ENCODE data around the gene C17orf67. TPM values are rescaled to one million over a fixed set of nuclear protein-coding genes. Genes with fewer than 3 reads are reported as not detected.

C17orf67 gene
- total RNA-seq, 3 donors from 2014 or later: 1.1 to 3.4 (median 1.1) TPM

DNA sequence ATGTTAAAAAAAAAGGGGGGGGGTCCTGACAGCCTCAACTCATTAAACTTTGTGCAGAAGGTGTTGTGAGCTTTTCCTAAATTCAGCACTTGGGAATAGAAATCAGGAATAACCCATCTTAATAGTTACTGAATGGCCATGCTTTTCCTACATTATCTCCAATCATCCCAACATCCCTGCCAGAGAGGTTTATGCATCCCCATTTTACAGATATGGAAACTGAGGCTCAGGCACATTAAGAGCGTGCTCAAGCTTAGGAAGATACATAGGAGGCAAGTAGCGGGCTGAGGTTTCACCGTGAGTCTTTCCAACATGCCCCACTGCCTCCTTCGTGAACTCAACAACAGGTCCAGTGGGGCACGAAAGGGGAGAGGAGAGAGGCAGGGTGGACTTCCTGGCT, 78.4 kb downstream of the C17orf67 start:
- Histone ChIP-seq H3K36me3 (ENCODE audit: low read depth) (no peaks in the 10 kb centered on the region), H3K4me3 (no peak overlapping the region), H3K4me1 (ENCODE audit: low read depth) (no peaks in the 10 kb centered on the region), H3K9me3 (no peaks in the 10 kb centered on the region)
- intact Hi-C loops (cut with DNase I, micrococcal nuclease): no loop called here
- no peak for TF ChIP-seq CTCF (IDR thresholded peaks at IDR 0.05)
- no peak for DNase-seq
- ATAC-seq: no peak

- Histone ChIP-seq H3K4me1 (ENCODE audit: low read depth) (no peaks in the 10 kb centered on the region), H3K9me3 (no peaks in the 10 kb centered on the region), H3K4me3 (no peak overlapping the region), H3K36me3 (ENCODE audit: low read depth) (no peaks in the 10 kb centered on the region)
- no peak for TF ChIP-seq CTCF (IDR thresholded peaks at IDR 0.05)
- DNase-seq: no peak
- intact Hi-C loops (cut with DNase I, micrococcal nuclease): no loop called here
- ATAC-seq: no peak
These were observed 79.1 kb downstream of the C17orf67 start for GRCh38 chr17:56754523-56755208.

DNA sequence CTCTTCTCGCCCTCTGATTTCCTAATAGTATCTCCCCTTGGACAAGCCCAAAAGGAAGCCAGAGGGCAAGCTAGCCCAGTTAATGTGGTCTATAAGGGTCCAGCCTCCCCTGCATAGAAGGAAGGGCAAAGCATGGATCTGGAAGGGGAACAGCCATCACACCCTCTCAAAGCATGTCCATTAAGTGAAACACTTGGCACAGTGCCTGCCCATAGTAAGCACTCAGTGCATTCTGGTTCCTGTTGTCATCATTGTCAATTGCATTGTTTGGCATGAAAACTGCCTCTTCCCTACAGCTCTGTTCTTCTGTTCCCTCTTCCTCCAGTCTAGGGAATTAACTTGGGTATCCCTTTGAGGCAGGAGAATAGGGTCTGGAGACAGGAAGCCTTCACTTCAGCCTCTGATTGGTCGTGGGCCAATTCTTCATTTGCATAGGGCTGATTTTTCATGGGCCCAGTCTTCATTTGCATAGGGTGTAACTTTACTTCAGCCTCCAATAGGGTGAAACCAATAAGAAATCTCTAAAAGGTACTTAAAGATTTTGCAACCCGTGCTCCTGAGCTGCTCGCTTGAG, 81.4 kb downstream of the C17orf67 start:
- intact Hi-C loops (cut with DNase I, micrococcal nuclease): no loop called here
- Histone ChIP-seq H3K4me3 (no peak overlapping the region), H3K36me3 (ENCODE audit: low read depth) (no peaks in the 10 kb centered on the region), H3K4me1 (ENCODE audit: low read depth) (no peaks in the 10 kb centered on the region), H3K9me3 (no peaks in the 10 kb centered on the region)
- ATAC-seq: no peak
- DNase-seq: no peak
- TF ChIP-seq CTCF (IDR thresholded peaks at IDR 0.05): no peak

DNA sequence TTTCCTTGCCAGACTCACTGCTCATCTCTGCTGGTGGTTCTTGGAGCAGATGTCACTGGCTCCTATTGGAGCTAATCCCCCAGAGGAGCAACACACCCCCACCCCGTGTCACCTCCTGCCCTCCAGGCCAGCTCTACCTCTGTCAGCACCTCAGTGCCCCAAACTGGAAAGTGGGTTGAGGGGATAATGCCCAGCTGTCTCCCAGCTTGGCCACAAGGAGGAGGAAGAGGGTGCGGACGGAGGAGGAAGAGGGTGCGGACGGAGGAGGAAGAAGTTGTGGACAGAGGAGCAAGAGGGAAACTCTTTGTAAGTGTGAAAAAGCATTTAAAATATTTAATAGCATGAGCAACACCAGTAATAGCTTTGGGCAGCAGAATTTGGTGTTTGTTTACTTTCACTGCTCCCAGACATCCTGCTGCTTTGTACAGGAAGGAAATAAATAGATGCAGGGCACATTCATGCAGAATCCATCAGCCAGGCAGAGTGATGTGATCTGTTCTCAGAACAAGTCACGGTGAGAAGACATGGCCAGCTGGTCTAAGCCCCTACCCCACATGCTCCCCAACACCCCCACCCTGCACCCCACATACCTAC, 82.5 kb downstream of the C17orf67 start:
- Histone ChIP-seq H3K36me3 (ENCODE audit: low read depth) (no peaks in the 10 kb centered on the region), H3K4me1 (ENCODE audit: low read depth) (no peaks in the 10 kb centered on the region), H3K4me3 (no peak overlapping the region), H3K9me3 (no peaks in the 10 kb centered on the region)
- no peak for ATAC-seq
- TF ChIP-seq CTCF (IDR thresholded peaks at IDR 0.05): no peak
- no peak for DNase-seq
- intact Hi-C loops (cut with DNase I, micrococcal nuclease): no loop called here

GRCh38 chr17:56744721-56745120, 89.0 kb downstream of the C17orf67 start:
- ATAC-seq (no peak), DNase-seq (no peak)
- Histone ChIP-seq H3K4me1 (ENCODE audit: low read depth) (no peaks in the 10 kb centered on the region), H3K36me3 (ENCODE audit: low read depth) (no peaks in the 10 kb centered on the region), H3K4me3 (no peak overlapping the region), H3K9me3 (no peaks in the 10 kb centered on the region)
- TF ChIP-seq CTCF (IDR thresholded peaks at IDR 0.05): no peak
- intact Hi-C loops (cut with DNase I, micrococcal nuclease): no loop called here
